Panc1 (cell line): ENCODE measurements around the gene GMCL2.

Experiments
- POLR2AphosphoS5 ChIP-seq: IDR thresholded peaks from 2 replicates; pipeline ENCODE4 v1.6.1; 2012; ENCODE audit warnings: mild to moderate bottlenecking, low read depth, low read length, moderate library complexity
- SIN3A ChIP-seq: IDR thresholded peaks from 2 replicates; pipeline ENCODE4 v1.6.1; 2012; ENCODE audit warnings: low read depth, mild to moderate bottlenecking, low read length, moderate library complexity, borderline replicate concordance; ENCODE audit not compliant: insufficient read depth
- TCF7L2 ChIP-seq: IDR thresholded peaks from 2 replicates; pipeline ENCODE4 v1.6.1; 2011; ENCODE audit warnings: mild to moderate bottlenecking, low read depth, low read length, inconsistent platforms
- TF ChIP-seq, protein P1 (sequence below): fragments of 450-650 bp; IDR thresholded peaks from 2 replicates; pipeline ENCODE4 v1.5.1; 2017; ENCODE audit warnings: mild to moderate bottlenecking

DNA sequence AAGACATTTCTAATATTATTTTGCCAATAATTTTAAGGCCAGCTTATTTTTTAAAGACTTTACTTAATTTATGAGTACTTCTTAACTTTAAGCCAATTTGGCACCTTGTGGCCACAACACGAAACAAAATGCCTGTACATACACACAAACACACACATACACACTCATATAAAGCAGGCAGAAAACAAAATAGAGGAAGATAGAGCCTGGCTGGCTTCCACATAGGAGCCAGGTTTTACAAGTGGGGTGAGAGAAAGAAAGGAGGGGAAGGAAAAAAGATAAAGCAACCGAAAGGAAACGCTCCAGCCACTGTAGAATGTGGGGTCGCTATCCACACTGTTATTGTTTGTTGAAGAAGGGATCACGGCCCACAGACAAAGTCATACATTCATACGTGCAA lies 10.4 kb downstream of the GMCL2 start:
- TF ChIP-seq, protein P1, sequence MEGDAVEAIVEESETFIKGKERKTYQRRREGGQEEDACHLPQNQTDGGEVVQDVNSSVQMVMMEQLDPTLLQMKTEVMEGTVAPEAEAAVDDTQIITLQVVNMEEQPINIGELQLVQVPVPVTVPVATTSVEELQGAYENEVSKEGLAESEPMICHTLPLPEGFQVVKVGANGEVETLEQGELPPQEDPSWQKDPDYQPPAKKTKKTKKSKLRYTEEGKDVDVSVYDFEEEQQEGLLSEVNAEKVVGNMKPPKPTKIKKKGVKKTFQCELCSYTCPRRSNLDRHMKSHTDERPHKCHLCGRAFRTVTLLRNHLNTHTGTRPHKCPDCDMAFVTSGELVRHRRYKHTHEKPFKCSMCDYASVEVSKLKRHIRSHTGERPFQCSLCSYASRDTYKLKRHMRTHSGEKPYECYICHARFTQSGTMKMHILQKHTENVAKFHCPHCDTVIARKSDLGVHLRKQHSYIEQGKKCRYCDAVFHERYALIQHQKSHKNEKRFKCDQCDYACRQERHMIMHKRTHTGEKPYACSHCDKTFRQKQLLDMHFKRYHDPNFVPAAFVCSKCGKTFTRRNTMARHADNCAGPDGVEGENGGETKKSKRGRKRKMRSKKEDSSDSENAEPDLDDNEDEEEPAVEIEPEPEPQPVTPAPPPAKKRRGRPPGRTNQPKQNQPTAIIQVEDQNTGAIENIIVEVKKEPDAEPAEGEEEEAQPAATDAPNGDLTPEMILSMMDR: no peak
- TF ChIP-seq TCF7L2 (no peak), POLR2AphosphoS5 (no peak), SIN3A (no peak)
